OCI-LY1 (cell line): ENCODE data around the gene ADTRP.

ENCODE experiments used
- CTCF ChIP-seq: fragments of 200-600 bp; sonication (generic), shearing (Covaris generic); IDR thresholded peaks from 2 replicates; pipeline ENCODE4 v1.5.1; 2017; ENCODE audit warnings: mild to moderate bottlenecking, antibody characterized with exemption, low read length, moderate library complexity, mixed read lengths
- EZH2 ChIP-seq: fragments of 200-600 bp; sonication (generic), shearing (Covaris generic); IDR thresholded peaks from 2 replicates; pipeline ENCODE4 v1.8.0; 2017; ENCODE audit warnings: borderline replicate concordance, mixed run types, mild to moderate bottlenecking, antibody characterized with exemption, low read length, moderate library complexity, mixed read lengths

- TF ChIP-seq CTCF (no peak), EZH2 (no peak)
Observed at GRCh38 chr6:11730641-11731040, 48.0 kb downstream of the ADTRP start.
